ENCODE data around the gene MPO. TPM values are rescaled to one million over a fixed set of nuclear protein-coding genes. Genes with fewer than 3 reads are reported as not detected.

Gene MPO
- total RNA-seq, 1 donor from 2014 or later: 51.1 TPM

DNA sequence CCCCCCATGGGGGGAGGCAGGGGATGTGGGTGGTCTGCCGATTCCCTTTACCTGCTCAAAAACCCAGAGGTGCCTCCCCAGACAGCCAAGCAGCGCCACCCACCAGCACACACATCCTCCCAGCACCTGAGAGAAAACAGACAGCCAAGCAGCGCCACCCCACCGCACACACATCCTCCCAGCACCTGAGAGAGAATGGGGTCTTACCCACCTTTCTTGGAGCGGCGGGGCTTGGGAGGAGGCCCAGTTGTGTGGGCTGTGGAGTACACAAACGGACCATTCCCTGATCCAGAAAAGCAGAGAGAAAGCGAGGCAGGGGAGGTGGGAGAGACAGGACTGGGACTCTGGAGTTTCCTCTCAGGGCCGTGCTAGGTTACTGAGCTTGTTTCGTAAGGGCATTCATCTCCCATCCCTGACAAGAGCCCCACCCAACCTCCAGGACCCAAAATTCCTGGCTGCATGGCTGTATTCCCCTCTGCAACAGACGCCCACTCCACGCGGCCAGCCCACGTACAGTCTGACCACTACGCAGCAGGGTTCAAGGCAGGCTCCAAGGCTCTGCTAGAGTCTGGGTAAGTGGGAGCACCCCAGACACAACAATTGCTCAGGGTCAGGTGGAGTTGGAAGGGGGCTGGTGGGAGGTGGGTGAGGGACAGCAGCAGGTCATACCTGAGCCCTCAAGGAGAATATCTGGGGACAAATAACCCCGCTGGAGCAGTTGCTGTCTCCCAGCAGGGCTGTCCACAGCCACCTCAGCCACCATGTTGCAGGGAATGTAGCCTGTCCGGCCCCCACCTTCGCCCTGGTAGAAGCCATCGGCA lies 25.6 kb upstream of the MPO start:
- no peak for DNase-seq

DNA sequence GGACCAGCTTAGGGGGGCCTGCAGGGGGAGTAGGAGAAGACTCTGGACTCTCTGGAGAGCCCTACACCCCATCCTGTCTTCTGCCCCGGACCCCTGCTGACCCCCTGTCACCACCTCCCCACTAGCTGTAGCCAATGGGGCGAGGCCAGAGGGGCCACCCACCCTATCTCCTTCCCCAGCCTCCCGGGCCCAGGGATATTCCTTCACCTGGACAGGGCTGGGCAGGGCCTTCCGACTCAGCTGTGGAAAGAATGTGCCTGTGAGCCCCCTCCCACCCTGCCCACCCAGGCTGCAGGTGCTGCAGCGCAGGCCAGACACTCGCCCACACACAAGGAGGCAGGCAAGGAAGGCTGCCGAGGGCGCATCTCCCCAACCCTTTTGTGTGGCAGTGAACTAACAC lies 24.9 kb upstream of the MPO start:
- DNase-seq: no peak

DNA sequence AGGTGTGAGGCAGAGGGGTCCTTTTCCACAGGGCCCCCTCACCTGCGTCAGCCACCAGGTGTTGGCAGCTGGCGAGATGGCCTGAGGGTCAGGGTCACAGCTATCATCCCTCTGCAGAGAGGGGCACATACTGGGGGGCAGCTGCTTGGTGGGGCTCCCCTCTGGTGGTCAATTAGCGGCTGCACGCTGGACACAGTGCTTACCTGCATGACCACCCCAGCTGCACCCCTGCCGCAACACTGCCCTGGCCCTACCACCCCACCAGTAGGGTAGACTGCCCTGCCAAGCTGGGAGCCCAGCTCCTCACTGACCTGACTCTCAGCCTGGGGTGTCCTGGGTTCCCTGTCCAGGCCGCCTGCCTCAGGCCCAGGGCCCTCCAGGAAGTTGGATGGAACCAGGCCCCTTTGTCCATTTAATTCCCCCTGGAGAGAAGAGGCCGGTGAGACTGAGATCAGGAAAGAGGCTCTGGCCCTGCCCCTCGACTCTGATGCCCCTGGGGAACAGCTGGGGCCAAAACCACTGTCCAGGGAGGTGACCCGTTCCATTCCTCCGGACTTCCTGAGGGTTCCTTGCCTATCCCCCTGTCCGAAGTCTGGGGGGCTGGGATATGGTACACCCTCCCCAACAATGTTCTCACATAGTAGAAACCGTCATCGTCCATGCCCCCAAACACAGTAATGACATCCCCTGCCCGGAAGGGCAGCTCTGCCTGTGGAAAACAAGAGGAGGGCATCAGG lies 24.2 kb upstream of the MPO start:
- DNase-seq: no peak

DNA sequence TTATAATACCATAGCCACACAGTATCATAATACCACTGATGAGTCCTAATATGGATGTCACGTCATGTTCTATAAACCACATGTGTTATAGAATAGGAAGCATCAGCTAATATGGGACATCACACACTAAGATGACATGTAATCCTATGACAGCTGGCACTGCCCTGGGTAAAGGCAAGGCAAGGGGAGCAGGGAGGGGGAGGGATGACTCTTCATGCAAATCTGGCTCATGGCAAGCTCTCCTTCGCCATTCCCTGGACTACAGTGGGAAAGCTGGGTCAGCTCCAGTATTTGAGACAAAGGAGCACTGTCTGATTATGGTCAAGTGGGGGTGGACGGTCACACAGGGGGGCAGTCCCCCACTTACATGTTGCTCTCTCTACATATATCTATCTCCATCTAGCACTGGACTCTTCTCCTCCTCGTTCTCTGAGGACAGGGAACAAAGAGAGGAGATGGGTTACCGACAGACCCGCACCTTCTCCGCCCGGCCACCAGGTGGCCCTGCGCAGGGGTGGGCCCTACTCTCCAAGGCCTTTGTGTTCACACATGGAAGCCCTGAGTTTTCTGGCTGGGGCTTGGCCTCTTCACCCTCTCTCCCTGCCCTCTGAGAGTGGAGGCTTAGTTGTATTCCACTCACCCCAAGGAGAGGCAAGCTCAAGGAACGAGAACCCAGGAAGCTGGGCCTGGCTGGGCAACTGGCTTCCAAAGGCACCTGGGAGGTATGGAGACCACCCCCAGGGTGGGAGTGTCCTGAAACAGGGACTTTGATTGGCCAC lies 23.4 kb upstream of the MPO start:
- no peak for DNase-seq

DNA sequence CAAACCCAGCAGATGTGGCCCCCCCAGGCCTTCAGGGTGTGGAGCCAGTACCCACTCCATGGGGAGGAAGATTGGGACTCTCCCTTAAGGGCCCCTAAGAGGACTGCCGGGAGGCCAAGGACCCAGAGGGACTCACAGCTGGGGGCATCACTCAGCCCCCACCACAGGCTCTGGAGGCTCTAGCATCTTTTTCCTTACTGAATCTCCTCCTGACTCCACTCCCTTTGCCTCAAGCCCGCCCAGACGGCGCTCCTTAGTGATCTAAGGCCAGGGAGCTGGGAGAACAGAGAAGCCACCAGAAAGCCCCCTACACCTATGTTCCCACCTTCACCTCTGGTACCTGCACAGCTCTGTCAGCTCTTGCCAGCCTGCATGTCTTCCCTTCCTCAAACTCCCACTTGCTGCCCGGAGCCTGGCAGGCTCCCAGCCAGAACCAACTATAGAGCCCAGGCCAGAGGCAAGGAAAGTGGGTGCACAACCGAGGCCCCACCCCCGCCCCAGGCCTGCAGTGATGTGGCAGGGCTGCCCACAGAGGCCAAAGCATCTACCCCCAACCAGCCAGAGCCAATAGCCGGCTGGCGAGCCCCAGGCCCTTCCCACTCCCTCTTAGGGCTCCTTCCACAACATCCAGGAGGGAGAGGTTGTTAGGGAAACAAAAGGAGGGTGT lies 22.3 kb upstream of the MPO start:
- no peak for DNase-seq

DNA sequence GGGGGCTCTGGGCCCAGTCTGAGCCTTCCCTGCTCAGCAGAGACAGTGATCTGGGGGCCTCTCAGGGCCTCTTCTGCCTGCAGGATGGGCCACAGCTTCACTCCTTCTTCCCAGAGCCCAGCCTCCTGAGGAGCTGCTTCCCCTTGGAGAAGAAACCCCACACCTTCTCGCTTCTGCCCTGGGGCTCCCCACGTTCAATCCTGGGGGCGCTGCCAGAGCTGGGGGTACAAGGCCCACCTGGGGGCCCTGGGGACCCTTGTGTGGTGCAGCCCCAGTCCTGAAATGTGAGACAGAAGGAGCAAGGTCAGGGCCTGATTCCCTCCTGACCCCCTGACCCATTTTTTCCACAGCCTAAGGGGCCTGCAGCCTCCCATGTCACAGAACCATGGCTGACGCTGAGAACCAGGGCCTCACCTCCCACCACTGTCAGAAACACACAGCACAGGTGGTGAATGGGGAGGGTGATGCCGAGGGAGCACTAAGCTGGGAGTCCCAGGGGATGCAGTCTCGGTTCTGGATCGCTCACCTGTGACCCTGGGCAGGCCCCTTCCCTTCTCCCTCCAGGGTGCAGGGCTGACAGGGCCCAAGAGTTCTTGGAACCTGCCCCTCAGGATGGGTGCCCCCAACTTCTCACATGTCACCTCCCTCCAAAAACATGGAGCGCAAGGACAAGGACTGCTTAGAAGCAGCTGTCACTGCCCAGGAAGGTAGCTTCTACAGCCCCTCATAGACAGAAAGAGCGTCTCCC lies 21.6 kb upstream of the MPO start:
- DNase-seq: no peak

DNA sequence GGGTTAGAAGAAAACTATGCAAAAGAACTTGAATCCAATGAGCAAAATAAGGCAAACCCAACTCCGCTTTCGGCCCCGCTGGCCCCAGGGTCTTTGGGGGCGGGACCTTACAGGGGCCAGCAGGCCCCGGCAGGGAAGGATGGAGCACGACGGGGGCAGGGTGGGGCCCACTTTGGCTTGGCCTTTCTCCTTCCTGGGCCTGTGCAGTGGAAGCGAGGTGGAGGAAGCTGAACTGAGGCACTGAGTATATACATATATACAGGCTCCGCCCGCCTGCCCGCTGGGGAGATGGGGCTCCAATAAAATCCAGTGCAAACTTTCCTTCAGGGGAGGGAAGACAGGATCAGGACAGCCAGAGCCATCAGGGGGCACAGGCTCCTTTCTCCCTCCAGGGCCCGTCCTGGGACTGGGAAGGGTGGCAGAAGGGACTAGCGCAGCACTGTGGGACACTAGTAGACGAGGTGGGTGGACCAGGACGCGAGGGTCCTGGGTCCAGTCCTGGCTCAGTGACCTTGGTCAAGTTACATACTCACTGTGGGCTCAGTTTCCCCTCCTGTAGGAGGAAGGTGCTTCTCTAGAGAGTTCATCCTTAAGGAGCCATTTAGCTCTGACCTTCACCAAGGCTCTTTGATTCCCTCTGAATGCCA lies 20.9 kb upstream of the MPO start:
- DNase-seq: no peak

DNA sequence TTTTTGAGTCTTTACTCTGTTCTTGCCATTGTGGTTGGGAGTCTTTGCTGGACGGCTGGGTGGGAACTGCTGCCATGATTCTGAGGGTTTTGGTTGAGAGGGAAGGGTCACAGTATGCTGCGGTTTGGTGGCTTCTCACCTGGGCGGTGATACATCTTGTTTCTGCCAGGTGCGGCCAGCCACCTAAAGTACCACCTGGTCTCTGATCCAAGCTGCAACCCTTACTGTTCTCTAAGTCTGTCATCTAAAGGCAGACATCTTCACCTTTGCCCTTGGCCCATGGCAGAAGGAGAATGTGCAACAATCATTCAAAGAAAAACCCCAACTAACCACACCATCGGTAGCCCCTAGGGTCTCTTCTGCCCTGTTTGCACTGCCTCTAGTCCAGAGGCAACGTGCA lies 19.6 kb upstream of the MPO start:
- no peak for DNase-seq

DNA sequence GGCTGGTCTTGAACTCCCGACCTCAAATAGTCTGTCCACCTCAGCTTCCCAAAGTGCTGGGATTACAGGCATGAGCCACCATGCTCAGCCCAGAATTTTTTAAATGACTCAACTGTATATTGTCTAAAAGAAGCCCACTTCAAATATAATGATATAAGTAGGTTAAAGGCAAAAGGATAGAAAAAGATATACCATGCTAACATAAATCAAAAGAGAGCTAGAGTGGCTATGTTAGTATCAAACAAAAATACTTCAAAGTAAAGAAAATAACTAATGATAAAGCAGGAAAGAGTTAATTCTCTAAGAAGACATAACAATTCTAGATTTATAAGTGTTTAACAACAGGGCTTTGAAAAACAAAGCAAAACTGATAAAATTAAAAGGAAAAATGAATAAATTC lies 13.3 kb upstream of the MPO start:
- DNase-seq: no peak

DNA sequence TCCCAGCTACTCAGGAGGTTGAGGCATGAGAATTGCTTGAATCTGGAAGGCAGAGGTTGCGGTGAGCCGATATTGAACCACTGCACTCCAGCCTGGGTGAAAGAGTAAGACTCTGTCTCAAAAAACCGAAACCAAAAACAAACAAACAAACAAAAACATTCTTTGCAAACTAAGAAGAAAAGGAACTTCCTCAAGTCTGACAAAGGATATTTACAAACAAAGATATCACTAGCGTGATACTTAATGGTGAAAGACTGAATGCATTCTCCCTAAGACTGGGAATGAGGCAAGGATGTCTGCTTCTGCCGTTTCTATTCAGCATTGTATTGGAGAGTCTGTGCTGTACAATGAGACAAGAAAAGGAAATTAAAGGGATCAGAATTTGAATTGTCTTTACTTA lies 10.5 kb upstream of the MPO start:
- no peak for DNase-seq

DNA sequence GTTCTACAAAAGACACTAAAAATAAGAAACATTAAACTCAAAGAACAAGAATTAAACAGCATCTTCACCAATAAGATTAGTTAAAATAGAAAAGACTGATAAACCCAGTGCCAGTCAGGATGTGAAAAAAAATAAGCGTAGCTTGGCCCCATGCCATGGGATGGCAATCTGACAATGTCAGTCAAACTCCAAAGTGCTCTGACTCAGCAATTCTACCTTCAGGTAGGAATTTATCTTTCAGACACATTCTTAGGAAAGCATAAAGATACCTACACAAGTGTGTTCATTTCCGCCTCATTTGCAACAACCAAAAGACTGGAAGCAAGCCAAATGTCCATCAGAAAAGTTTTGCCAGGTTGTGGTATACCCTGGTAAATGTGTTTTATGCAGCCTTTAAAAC lies 9.1 kb upstream of the MPO start:
- no peak for DNase-seq

DNA sequence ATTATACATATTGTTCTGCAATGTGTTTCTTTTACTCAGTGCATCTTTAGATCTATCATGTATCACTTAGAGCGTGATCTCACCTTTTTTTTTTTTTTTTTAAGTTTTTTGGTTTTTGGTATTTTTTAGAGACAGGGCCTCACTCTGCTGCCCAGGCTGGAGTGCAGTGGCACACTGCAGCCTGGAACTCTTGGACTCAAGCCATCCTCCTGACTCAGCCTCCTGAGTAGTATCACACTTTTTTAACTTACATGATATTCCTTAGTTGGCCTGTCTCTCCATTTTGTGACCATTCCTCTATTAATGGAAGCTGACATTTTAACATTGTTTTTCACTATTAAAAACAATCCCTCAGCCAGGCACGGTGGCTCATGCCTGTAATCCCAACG lies 4.7 kb upstream of the MPO start:
- DNase-seq: no peak

DNA sequence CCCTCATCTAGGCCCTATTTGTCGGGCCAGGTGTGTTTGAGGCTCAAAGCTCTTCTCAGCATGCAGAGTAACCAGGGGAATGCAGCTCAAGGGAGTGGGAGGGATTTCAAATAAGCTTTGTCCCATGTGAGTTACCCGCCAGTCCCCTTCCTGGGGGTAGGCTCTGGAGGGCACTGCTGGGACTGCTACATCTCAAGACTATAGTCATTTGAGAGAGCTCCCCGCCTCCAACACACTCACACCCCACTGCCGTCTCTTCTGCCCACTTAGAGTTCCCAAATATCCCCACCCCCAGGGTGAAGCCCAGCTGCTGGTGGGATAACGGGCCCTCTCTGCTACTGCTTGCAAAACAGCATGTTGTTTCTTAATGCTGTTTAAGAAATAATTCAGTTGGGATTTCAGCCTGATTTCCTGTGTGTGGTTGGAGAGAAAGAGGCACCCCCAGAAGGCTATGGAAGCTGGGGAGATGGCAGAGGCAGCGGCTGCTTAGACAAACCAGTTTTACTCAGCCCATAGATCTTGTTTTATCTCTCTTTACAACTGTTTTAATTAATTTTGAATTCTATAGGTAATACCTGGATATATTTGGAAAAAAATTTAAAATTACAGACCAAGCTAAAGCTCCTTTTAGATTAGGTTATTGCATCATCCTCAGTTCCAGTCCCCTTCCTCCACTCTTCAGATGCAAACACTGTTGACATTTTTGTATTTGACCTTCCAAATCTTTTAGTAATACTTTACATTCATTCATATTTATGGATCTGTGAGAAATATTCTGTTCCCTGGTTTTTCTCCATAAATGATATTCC lies 4.1 kb upstream of the MPO start:
- no peak for DNase-seq

DNA sequence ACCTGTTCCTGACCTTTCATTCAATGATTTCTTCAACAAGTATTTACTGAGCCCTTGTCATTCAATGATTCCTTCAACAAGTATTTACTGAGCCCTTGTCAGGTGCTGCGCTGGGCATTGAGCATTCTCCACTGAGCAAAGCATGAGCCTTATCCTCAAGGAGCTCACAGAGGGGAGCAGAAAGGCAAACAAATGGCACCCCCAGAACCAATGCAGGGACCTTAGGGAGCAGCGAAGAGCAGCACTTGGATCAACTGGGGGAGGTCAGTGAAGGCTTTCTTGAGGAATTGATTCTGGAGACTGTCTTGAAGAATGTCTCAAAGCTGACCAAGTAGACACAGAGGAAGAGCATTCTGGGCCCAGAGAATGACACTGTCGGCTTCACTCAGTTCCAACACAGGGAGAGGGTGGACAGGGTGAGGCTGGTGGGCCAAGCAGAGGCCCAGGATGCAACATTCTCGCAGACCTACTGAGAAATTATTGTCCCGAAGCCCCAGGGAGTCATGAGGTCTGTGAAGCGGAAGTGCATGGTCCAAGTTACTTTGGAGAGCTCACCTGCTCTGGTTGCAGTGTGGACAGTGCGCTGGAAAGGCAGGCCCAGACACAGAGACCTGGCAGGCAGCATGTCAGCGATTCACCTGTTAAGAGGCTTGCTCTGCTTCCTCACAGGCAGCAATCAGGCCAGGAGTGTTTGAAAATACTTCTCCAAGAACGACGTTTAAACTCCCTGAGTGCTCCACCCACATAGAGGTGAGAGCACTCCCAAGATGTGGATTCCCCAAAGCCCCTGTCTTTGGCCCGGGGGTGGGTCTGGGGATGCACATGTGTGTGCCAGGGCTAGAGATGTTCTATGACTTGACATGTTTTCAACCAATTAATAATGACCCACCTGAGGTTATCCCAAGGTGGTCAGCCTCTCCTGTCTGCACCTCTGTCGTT lies 3.2 kb upstream of the MPO start:
- DNase-seq: no peak

DNA sequence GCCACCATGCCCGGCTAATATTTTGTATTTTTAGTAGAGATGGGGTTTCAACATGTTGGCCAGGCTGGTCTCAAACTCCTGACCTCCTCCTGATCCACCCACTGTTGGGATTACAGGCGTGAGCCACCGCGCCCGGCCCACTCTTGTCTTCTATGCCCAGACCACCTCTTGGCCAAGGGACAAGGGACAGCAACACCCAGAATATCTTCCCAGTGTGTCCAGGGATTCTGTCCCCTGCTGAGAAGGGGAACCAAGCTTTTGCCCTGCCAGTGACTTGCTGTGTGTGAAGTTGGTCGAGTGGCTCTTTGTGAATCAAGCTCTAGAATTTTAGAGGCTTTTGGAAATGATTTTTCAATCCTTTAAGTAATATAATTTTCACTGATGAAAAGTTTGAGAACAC lies 1.7 kb upstream of the MPO start:
- DNase-seq: no peak

DNA sequence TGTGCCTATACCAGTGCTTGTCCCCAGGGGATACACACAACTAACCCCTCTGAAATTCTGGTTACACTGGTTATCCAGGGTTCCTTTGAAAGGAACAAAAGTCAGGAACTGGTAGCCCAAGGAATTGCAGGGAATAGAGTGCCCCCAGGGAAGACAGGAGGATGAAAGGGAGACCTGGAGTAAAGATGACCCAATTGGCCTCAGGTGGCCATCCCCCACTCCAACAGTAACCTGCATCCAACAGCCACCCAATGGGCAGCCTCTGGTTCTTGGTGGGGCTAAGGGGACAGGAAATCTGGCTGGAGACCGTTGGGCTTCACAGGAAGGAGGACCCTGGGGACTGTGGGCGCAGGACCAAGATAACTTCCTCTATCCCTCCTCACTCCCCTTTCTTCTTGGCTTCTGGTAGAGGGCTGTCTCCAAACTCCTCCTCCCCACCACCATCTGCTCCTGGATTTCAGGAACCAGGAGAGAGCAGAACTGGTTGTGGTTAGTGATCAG lies 826 bp upstream of the MPO start:
- no peak for DNase-seq

DNA sequence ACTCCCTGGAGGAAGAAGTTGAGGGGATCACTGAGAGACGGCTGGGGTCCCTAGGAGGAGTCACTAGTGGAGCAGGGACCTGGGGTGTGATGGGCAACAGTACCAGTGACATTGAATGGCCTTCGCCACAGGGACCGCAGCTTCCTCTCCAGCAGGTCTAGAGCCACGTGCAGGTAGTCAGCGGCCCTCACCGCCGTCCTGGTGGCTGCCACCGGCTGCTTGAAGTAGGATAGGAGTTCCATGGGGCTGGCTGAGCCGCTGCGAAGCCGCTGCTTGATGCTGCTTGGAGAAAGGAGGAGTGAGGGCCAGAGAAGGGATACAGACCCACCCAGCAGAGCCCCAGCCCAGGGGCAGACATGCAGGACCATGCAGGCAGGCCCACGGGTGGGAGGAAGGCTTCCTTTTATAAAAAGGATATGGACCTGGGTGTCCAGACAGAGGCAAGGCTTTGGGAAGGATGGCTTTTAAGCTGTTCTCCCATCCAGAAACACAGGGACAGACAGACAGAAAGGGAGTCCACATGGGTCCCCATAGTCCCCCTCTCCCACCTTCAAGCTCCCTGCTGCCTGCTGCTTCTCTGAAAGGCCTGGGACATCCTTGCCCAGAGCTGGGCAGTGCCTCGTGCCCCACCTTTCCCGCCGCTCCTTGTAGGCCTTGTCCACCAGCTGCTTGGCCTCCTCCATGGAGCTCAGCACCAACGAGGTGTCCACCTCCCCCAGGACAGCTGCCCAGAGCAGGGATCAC lies 827 bp downstream of the MPO start:
- no peak for DNase-seq

DNA sequence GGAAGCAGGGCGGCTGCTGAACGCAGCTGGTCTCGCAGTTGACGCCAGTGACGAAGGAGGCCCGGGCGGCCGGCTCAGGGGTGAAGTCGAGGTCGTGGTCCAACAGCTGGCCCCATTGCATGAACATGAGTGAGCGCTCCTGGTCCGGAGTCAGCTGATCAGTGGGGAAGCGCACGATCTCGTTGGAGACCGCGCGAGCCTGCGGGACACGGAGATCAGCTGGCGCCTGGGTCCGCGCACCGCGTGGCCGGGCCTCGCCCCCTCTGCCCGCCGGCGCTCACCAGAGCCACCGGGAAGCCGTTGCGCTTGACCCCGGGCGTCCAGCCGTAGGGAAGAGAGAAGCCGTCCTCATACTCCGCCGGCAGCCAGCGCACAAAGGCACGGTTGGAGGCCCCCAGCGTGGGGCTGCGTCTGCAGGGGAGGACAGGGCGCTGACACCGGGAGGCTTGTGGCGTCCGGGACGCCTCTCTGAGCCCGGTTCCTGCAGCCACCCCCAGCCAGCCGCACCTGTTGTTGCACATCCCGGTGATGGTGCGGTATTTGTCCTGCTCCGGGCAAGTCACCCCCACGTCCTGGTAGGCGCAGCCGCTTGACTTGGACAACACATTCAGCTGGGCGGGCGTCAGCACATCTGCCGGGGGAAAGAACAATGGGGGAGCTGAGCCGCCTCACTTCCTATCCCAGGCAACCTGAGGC lies 1.6 kb downstream of the MPO start:
- DNase-seq: no peak
